CD4-positive, alpha-beta T cell treated with Interleukin-15 for 4 hours (primary cell): Measurements from ENCODE around the gene TMEM120B.

Experiments
- DNase-seq: peaks from one replicate; pipeline ENCODE4 v3.0.0-alpha.2; 2020; ENCODE audit warnings: low spot score

TMEM120B gene

DNA sequence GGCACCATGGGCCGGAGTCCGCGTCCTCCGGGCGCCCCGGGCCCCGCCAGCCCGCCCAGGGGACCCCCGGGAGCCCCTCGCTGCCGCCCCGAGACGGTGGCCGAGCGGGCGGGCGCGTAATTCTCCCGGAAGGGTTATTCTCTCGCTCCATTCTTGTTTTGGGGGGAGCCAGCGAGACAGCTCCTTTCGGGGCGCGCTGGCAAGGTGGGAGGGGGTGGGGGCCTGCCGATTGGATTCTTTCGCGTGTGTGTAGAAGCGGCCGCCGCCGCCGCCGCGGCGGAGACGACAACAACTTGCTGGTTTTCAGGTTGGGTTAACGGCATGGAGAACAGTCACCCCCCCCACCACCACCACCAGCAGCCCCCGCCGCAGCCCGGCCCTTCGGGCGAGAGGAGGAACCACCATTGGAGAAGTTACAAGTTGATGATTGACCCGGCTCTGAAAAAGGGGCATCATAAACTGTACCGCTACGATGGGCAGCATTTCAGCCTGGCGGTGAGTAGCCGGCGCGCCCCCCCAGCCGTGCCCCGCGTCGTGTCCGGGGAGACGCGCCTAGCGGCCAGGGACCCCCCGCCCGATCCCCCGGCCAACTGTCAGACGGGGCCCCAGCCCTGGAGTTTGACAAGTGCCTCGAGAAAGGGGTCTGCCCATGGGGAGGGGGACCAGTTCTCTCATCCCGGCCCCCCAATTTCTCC is 92.0 kb downstream of the TMEM120B start:
- peak; percentile 61 for DNase-seq

- DNase-seq, result no peak
These were observed 92.8 kb downstream of the TMEM120B start for GRCh38 chr12:121805171-121806008.

DNA sequence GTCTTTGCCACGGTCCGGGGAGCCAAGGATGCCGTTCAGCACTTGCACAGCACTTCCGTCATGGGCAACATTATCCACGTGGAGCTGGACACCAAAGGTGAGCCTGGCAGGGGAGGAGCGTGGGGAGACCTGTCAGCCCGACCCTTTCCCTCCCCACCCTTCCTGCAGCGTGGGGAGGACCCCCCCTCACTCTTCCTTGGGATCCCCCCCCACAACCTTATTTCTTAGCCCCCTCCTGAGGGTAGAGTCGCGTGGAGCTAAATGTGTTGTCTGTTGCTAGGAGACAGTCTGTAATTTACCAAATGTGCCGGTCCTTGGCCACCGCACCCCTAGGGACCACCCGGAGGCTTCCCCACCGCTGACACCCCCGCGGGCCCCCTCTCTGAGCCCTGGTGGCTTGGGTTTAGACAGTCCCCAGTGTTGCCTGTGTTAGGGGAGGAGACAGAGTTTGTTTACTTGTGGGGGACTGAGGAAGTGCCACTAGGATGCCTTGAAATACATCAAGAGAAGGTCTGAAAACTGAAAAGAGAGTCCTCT is 93.5 kb downstream of the TMEM120B start:
- no peak for DNase-seq

GRCh38 chr12:121806546-121807423 is 94.2 kb downstream of the TMEM120B start:
- DNase-seq, result no peak

GRCh38 chr12:121807642-121808347 is 95.2 kb downstream of the TMEM120B start:
- DNase-seq, result no peak

- no peak for DNase-seq
These were observed 96.1 kb downstream of the TMEM120B start for GRCh38 chr12:121808623-121809022.

DNA sequence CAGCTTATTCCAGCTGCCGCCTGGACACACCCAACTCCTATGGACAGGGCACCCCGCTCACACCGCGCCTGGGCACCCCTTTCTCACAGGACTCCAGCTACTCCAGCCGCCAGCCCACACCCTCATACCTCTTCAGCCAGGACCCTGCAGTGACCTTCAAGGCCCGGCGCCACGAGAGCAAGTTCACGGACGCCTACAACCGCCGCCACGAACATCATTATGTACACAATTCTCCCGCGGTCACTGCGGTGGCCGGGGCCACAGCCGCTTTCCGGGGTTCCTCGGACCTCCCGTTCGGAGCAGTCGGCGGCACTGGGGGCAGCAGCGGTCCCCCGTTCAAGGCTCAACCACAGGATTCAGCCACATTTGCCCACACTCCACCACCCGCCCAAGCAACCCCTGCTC is 97.2 kb downstream of the TMEM120B start:
- no peak for DNase-seq

- DNase-seq, result no peak
These were observed 97.8 kb downstream of the TMEM120B start for GRCh38 chr12:121810234-121810817.

- no peak for DNase-seq
These were observed 98.4 kb downstream of the TMEM120B start for GRCh38 chr12:121810833-121811433.

DNA sequence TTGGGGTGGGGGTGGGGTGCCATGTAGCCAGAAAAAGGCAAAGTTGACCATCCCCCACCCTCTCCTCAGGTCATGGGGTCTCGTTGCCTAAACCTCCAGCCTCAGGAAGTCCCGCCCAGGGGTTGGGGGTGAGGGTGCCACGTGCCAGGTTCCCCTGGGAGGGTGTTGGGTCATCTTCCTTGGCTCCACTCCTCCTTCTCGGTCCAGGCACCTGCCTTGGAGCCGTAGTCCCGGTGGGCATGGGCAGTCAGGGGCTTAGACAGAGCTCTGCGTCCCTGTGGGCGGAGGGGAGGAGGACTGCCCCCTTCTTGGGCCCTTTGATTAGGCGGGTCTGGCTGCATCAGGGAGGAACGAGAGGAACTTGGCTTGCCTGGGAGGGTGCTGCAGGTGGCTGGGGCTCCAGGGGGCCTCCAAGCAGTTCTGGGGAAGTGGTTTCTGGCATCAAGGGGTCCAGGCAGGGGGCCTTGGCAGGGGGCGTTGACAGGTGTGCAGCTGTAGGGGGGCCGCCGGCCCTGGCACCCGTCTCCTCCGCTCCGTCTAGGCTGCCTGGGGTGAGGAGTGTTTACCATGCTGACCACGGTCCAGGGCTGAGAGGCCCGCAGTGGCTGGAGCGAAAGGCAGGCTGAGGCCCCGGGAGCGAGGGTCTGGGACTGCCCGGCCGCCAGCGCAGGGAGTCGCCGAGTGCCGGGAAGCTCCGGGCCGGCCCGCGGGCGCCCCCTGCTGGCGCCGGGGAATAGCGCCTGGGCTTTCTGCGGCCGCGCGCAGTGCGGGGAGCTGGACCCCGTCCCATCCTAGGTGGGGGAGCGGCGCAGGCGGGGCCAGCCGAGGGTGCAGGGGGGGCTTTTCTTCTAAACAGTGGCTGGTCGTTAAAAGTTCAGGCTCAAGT is 99.1 kb downstream of the TMEM120B start:
- peak; percentile 59 for DNase-seq

- no peak for DNase-seq
These were observed 99.8 kb downstream of the TMEM120B start for GRCh38 chr12:121812320-121812871.

DNA sequence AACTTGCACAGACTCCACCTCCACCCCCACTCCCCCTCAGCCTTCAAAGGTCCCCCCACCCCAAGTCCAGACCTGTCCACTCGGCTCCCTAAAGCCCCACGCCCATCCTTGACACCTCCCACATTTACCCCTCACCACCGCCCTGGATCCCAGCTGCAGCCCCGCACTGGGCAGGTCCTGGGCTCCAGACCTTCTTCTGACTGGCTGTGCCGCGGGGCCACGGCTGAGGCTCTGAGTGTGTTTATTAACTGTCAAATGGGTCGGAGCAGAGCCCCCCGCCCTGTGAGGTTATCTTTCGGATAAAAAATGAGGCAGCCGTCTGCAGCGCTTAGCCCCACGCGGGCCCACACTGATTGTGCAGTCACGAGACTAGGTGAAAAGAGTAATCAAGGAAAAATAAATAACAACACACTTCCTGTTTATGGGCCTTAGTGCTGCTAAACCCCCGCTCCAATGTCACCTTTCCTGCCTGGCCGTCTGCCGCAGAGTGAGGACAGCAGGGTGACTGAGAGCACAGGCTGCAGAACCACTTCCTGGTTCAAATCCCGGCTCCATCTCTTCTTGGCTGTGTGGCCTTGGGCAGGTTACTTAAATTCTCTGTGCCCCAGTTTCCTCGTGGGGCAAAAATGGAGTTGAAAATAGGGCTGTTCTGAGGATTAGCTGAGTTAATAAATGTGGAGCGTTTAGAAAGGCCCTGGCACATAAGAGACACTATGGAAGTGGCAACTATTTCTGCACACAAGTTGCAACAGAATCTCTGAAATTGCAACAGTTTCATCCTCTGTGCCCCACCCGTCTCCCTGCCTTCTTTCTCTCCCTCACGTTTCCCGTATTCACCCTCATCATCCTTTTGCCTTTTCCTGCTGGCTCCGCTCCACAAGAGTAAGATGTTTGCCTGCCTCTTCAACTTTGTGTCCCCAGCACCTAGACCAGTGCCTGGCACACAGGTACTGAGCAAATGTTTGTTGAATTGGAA is 100.7 kb downstream of the TMEM120B start:
- no peak for DNase-seq

GRCh38 chr12:121813951-121814350 is 101.4 kb downstream of the TMEM120B start:
- DNase-seq, result no peak

DNA sequence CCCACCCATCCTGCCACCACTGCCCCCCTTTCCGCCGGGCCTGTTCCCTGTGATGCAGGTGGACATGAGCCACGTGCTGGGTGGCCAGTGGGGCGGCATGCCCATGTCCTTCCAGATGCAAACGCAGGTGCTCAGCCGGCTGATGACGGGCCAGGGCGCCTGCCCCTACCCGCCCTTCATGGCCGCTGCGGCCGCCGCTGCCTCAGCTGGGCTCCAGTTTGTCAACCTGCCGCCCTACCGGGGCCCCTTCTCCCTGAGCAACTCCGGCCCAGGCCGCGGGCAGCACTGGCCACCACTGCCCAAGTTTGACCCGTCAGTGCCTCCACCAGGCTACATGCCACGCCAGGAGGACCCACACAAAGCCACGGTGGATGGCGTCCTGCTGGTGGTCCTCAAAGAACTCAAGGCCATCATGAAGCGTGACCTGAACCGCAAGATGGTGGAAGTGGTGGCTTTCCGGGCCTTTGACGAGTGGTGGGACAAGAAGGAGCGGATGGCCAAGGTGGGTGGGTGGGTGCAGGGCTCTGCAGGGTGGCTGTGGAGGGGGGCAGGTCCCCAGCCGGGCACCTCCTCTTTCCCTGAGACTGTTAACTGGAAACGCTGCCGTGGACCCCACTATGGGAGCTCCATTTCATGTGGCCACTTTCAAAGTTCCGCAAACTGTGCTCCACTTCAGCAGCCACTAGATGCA is 102.0 kb downstream of the TMEM120B start:
- no peak for DNase-seq

GRCh38 chr12:121815263-121815662 is 102.7 kb downstream of the TMEM120B start:
- no peak for DNase-seq

GRCh38 chr12:121816925-121817647 is 104.5 kb downstream of the TMEM120B start:
- no peak for DNase-seq

- no peak for DNase-seq
These were observed 105.1 kb downstream of the TMEM120B start for GRCh38 chr12:121817648-121818043.
